HG03025 (cell line): ENCODE data around the gene GPR37L1.
"Not testable (repeated sequence)": the region's sequence is repeated elsewhere in the genome, so short reads cannot be mapped to it uniquely, and the experiment has no call there.

Experiments
- ATAC-seq: cut with Tn5 transposase; IDR thresholded peaks from one replicate; pipeline ENCODE4 v1.9.1; 2021; ENCODE audit warnings: mild to moderate bottlenecking, moderate library complexity; ENCODE audit not compliant: unreplicated experiment, low FRiP score

GPR37L1 gene

DNA sequence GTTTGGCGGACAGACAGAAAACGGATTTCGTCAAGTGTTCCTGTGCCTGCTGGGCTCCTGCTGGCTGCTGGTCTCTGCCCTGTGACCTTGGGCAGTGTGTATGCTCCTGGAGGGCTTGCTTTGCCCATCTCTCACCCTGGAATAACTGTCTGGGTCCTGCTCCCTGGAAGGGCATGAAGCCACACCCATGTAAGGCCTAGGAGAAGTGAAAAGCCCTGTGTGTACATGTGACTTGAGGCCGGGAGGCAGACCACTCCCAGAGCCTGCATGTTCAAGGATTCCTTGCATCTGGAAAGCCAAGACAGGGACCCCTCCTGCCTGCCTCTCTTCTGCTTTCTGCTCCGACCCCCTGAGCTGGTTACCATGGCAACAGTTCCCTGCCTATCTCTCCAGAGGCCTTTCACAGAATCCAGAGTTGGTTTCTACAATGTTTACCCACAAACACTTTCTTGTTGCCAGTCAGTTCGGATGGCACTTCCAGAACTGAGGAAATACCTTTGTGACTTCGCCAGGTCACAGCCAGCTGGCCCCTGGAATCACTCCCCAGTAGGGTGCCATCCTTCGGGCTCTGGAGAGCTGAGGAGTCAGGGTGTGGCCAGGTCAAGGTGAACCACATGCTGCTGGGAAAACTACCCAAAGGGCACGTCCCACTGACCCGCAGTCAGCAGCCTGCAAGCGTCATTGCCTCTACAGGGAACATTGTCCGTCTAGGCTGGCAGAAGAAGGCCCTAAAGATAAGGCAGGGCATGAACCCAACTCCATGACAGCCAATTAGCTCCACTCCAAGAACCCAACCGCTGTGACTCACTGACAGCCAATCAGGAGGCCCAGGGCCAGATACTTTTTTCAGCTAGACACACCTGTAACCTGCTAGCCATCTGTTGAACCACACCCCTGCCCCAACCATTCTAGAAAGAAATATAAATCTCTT, 14.7 kb upstream of the GPR37L1 start:
- ATAC-seq = no peak

DNA sequence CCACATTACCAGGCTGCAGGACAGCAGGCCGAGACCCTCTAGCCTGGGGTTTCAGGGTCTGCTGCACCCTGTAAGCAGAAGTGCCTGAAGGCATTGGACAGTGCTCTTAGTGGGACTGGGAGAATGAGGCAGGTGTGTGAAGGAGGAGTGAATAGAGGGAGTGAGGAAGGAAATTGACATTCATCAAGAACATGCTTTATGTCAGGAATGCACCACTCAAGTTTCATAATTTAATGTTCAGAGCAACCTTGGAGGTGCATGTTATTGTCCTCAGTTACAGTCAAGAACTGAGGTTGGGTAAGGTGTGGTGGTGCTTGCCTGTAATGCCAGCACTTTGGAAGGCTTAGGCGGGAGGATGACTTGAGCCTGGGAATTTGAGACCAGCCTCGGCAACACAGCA, 11.7 kb upstream of the GPR37L1 start:
- ATAC-seq = no peak

GRCh38 chr1:202111589-202111988, 11.1 kb upstream of the GPR37L1 start:
- ATAC-seq = not testable (repeated sequence)

DNA sequence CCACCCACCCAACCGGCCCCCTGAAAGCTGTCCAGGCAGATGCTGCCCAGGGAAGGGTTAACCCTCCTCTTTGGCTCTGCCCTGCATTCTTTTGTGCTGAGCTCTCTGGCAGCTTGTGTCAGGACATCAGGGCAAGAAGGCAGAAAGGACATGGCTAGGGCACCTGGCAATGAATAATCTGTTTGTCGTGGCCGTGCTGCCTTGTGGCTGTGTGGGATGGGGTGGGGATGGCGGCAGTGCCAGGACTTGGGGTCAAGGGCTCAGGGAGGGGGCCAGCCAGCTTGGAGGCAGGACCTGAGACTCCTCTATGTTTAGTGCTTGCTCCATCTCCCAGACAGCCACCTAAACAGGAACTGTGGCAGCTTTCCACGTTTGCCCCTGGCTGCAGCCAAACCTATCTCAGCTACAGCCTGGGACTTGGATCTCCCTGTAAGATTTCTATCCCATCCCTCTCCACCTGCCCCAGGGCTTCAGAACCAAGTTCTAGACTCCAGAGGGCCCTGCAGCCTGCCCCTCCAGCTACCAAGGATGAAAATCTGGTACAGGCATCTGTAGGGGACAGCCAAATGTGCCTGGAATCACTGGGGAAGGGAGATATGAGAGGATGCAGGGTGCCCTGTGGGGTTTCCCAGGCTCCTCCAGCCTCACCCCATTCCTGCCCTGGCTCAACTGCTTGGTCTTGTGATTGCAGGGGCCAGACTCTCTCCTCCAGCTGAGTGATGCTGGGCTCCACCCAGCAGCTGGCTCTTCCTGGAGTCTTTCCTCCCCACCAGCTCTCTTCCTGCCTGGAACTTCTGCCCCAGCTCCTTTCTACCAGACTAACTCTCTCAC, 9.6 kb upstream of the GPR37L1 start:
- no peak for ATAC-seq

DNA sequence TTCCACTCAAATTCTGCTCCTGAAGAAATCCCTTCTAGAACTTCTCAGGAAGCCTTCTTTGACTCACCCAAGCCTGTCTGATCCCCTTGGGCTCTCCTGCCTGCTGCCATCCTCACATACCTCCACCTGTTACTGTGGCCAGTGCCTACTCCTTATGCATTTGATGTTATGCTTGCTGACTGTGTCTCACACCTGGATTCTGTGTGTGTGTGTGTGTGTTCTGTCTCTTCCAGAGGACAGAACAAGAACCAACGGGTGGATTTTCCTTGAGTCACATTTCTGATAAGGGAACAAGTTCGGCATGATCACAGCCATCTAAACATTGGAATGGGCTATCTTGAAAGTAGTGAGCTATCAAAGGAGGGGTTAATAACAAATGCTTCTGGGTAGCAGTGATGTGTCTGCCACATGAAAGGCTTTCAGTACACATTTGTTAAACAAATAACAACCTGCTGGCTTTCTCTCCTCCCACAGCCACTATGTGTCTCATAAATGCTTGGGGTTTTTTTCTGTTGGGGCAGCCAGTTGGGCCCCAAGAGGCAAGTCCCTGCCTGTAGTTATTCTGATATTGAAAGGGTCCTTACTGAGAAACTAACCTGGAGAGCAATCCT, 8.9 kb upstream of the GPR37L1 start:
- ATAC-seq = no peak

GRCh38 chr1:202116287-202116686, 6.4 kb upstream of the GPR37L1 start:
- ATAC-seq = no peak

GRCh38 chr1:202117898-202118371, 4.8 kb upstream of the GPR37L1 start:
- ATAC-seq = no peak

DNA sequence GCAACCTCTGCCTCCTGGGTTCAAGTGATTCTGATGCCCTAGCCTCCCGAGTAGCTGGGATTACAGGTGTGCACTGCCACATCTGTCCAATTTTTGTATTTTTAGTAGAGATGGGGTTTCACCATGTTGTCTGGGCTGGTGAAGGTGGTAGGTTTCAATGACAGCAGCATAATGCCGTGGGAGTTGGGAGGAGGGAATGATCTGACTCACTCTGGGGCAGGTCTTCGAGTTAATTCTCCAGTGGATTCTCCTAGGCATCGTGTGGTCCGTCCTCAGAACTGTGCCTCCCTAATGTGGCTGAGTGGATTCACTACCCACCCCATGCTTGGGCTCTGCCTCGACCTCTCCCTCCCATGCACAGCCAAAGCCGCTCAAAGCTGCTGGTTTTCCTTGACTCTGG, 1.7 kb upstream of the GPR37L1 start:
- no peak for ATAC-seq

DNA sequence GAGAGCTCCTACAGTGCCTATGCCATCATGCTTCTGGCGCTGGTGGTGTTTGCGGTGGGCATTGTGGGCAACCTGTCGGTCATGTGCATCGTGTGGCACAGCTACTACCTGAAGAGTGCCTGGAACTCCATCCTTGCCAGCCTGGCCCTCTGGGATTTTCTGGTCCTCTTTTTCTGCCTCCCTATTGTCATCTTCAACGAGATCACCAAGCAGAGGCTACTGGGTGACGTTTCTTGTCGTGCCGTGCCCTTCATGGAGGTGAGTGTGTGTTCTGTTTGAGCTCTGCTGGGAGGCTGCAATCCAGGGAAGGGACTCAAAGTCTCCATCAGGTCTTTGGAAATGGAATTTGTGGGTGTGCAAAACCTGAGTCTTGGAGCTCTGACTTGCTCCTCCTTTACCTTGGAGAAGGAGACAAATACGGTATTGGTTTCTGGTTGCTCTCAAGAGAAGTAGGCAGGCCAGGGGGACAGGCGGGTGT, 658 bp downstream of the GPR37L1 start:
- no peak for ATAC-seq

DNA sequence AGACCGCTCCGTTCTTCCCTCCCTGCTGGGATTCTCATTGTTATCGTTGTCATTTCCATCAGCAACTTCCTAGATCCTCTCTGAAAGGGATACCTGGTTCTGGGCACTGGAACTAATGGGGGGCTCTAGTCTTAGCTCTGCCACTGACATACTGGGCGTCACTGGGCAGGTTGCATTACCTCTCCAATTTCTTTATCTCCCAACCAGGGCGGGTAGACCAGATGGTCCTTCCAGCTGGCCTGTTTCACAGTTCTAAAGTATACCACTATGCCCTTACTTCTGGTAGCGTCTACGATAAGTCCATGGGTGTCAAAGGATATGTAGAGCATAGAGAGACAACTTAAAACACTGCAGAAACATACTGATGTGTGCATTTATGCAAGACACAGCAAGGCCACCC, 1.4 kb downstream of the GPR37L1 start:
- ATAC-seq = no peak

DNA sequence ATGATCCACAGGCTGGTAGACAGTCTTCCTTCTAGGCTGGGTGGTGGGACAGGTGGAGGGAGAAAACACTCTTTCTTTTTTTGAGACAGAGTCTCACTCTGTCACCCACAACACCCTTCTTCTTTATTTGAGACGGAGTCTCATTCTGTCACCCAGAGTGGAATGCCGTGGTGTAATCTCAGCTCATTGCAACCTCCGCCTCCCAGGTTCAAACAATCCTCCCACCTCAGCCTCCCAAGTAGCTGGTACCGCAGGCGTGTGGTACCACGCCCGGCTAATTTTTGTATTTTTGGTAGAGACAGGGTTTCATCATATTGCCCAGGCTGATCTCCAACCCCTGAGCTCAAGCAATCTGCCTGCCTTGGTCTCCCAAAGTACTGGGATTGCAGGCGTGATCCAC, 2.9 kb downstream of the GPR37L1 start:
- ATAC-seq = no peak

DNA sequence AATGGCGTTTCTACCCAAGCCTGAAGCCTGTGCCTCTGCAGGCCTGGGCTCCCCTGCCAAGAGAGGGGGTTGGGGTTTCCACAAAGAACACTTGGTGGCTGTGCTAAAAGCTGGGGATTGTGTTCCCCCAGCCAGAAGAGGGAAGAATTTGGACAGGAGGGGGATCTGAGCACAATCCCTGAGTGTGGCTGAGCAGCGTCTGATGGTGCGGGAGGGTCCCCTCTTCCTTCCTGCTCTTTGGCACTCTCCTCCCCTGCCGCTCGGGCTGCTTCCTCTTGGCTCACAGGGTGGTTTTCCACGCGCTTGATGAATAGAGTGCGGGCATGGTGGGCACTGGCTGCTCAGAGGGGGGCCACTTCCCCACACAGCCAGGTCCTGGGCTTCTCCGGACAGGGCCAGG, 3.7 kb downstream of the GPR37L1 start:
- no peak for ATAC-seq

DNA sequence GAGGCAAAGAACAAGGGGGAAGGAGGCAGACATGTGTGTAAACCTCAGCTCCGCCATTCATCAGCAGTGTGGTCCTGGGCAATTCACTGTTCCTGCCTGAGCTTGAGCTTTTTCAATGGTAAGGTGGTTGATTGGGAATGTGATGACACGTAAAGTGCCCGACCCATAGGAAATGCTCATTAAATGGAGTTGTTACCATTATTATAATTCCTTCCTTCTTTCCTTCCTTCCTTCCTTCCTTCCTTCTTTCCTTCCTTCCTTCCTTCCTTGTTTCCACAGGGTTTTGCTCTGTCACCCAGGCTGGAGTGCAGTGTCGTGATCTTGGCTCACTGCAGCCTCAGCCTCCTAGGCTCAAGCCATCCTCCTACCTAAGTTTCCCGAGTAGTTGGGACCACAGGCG, 4.3 kb downstream of the GPR37L1 start:
- ATAC-seq = no peak

DNA sequence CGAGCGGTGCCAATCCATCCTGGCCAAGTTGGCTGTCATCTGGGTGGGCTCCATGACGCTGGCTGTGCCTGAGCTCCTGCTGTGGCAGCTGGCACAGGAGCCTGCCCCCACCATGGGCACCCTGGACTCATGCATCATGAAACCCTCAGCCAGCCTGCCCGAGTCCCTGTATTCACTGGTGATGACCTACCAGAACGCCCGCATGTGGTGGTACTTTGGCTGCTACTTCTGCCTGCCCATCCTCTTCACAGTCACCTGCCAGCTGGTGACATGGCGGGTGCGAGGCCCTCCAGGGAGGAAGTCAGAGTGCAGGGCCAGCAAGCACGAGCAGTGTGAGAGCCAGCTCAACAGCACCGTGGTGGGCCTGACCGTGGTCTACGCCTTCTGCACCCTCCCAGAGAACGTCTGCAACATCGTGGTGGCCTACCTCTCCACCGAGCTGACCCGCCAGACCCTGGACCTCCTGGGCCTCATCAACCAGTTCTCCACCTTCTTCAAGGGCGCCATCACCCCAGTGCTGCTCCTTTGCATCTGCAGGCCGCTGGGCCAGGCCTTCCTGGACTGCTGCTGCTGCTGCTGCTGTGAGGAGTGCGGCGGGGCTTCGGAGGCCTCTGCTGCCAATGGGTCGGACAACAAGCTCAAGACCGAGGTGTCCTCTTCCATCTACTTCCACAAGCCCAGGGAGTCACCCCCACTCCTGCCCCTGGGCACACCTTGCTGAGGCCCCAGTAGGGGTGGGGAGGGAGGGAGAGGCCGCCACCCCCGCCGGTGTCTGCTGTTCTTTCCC, 5.3 kb downstream of the GPR37L1 start:
- no peak for ATAC-seq

GRCh38 chr1:202129453-202130296, 7.0 kb downstream of the GPR37L1 start:
- ATAC-seq = no peak

DNA sequence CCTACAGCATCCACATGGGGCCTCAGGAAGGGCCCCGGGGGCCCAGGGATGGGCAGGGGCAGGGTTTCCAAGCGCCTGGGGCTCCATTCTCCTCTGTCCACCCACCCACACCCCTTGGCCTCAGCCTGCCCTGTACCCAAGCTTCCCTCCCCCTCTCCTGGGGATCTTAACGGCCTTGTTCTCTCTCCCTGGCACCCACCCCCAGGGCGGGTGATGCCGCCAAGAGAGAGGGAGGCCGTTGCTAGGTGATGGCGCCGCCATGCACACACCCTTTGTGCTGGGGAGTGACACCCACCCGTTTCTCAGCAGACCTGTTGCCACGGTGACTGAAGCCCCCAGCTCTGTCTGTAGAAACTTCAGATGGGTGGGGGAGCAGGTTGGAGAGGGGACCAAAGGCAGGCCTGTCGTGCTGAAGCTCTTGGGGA, 7.6 kb downstream of the GPR37L1 start:
- no peak for ATAC-seq

DNA sequence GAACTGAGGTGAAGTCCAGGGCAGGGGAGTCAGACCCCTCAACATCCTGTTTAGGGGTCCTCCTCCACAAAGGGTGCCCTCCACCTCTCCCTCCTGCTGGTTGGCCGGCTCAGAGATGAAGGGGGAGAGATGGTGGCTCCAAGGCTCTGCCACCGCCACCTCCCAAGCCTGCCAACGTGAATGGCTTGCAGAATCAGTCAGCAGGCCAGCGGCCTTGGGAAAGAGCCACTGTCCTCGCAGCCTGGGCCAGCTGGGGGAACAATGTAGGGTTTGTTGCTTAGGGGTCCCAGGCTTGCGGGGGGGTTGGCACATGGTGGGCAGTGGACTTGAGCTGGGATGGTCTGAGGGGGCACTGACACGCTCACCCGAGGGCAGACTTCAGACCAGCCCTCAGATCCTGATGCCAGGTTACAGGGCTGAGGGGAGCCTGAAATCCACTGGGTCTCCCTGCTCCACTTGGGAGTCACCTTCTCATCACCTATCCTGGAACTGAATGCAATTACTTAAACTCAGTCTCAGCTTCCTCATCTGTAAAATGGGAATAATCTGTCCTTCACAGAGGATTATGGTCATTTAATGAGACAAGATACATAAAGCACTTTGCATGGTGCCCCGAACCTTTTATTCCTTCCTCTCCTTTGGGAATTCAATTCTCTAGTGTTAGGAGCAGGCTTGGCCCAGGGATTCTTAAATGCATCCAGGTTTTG, 8.3 kb downstream of the GPR37L1 start:
- no peak for ATAC-seq

DNA sequence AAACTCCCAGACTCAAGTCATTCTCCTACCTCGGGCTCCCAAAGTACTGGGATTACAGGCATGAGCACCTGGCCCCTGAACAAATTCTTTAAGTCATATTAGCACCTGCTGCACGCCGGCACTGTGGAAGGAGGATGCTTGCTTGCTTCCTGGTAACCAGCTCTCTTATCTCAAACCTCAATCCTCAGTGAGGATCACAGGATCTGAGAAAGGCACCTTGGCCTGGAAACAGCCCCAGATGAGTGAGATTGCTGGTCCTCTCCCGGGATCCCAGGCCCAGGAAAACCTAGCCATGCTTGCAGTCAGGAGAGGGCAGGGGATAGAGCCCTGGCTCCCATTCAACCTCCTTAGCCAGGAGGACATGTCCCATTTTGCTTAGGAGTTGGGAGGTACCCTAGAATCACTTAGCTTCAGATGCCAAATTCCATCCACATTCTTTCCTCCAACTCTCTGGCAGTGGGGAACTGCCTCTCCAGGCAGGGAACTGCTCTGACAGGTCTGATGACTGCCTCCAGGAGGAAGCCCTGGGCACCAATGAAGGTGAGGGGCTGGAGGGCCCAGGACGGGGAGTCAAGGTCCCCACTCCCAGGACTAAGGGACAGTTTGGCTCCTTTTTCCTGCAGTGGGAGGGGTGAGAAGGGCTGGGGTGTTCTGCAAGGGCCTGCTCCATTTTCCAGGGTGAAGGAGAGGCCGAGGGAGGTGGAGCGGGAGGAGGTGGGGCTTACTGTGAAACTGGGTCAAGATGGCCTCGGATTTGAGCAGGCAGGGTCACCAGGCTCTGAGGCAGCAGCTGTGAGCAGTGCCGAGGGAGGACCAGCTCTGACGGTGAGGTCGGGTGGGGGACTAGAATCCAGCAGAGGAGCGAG, 9.5 kb downstream of the GPR37L1 start:
- ATAC-seq = no peak
